ENCODE data around the gene CEP55.

Gene CEP55

DNA sequence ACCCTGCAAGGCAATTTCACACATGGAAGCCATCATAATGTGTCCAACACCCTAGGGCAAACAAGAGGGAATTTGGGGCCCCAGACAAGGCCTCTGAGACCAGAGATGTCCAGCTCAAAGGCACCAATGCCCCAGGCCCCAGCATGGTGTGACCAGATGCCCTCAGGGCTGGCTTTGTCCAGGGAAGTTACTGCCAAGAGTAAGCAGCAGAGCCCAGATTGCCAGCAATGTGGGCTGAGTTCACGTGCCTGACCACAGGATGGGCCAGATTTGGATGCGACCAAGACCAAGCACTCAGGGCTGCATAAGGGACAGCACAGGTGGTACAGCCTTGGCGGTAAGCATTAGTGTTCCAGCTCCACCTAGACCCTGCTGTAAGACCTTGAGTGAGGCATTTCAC, 27.0 kb upstream of the CEP55 start:
- no peak for DNase-seq (ENCODE audit: low spot score)

DNA sequence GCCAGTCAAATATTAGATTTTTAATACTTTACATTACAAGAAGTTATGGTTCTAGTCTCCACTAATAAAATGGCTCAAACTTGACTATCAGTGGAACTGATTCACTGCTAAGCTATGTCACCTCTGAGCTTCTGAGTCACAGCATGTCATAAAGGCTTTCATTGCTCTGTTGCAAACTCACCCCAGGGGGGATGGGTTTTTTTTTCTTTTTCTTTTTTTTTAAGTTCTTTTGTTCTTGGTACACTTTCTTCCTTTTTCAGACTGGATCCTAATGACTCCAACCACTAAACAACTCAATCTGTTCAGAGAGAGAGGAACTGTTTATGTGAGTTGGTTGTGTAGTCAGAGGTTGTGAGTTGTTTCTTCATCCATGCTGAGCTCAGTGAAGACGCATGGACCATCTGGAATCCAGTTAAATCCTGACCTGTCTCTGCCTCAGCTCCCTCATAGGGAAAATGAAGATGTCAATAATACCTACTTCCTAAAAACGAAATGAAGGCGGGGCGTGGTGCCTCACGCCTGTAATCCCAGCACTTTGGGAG, 25.2 kb upstream of the CEP55 start:
- DNase-seq (ENCODE audit: low spot score), result peak; percentile 96

DNA sequence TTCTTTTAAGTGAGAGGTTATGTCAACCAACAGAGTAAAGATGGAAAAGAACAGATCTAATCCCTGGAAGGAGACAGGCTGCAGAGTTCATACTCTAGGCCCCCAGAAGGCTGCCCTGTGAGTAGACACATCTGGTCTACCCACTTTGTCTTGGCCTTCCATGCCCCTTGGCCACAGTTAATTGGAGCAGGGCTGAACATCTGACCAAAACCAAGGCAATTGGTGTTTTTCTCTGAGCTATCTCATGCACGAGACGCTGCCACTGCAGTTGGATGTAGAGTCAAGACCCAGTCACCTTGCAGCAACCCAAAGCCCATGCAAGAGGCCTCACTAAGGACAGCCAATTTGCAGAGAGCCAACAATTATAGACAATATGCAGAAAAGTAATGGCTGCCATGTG, 23.3 kb upstream of the CEP55 start:
- no peak for DNase-seq (ENCODE audit: low spot score)

DNA sequence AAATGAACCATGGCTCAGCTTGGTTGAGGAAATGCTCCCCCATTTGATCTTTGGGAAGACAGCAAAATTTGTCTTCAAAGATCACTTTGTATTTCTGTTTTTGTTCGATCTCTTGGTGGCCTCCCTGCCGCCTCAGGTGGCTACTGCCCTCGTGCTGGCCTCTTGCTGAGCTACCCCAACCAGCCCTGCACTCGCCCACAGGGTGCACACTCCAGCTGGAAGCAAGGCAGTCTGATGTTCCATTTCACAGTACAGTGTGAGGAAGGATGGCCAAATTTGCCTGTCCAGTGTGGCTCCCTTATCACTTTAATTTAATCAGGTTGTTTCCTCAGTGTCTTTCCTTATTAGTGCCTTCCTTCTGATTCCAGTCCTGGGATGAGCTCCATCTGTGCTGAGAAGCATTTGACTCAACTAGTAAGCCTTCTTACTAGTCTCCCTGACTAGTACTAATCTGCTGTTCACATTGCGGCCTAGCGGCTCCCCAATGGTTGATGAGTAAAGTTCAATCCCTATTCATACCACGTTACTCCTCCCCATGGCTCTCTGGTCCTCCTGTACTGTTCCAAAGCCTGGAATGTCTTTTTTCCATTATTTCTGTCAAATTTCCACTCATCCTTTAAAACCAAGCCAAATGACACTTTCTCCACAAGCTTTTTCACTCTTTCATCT, 22.5 kb upstream of the CEP55 start:
- DNase-seq (ENCODE audit: low spot score), result no peak

DNA sequence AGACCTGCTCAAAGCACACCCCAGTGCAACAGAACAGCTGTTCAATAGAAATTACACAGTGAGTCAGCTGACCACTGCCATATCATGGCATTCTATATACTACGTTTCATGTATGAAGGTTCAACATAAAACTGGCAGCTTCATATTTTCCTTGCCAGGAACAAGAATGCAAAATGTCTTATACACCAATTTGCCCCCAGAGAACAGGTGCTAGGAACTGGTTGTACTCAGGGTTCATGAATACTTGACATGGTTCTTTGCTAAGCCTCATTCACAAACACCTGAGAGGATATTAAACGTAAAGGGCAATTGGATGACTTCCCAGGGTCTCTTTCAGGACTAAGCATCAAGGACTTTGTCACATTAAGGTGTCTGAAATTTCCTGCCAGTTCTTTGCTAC, 21.2 kb upstream of the CEP55 start:
- no peak for DNase-seq (ENCODE audit: low spot score)

DNA sequence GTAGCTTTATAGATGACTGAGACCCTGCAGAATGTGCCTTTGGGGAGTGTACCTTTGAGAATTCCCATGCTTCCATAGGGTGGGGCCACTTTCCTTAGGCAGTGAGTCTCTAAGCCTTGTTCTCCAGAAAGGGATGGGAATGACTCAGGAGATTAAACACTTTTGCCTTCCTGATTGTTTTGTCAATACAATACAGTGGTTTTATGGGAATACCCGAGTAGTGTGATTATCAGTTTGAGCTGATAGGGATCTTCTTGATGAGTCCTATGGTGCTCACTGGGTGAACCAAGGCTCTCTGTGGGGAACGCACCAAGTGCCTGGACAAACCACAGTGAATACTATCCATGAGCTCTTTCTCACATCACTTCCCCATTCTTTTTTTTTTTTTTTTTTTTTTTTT, 20.5 kb upstream of the CEP55 start:
- peak; percentile 91 for DNase-seq (ENCODE audit: low spot score)

DNA sequence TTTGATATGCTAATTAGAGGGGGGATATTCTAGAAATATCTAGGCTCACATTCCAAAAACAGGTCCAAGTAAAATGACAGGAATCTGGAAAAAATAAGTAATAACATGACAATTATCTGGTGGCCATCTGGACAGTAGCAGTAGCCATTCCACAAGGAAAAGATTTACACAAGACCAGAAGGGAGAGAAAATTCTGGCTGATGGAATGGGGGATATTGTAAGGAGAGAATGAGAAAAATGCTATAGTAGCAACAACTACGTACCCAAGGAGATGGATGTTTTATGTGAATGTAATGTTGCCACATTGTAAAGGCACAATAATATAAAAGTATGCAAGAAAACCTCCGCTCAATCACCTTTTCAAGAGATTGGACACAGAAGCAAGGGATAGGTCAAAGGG, 19.7 kb upstream of the CEP55 start:
- DNase-seq (ENCODE audit: low spot score), result no peak

DNA sequence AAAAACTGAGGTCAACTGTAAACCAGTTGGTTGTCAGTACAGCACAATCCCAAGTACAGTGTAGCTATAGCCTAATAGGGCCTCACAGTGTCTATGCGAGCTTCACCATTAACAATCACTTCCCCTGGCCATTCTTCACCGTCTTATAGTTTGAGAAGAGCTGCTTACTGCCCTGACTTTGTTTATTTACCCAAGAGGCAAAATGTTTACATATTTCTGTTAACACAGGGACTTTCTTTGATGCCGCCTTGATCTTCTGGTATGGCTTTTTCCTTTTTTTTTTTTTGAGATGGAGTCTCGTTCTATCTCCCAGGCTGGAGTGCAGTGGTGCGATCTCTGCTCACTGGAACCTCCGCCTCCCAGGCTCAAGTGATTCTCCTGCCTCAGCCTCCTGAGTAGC, 17.5 kb upstream of the CEP55 start:
- DNase-seq (ENCODE audit: low spot score), result no peak

DNA sequence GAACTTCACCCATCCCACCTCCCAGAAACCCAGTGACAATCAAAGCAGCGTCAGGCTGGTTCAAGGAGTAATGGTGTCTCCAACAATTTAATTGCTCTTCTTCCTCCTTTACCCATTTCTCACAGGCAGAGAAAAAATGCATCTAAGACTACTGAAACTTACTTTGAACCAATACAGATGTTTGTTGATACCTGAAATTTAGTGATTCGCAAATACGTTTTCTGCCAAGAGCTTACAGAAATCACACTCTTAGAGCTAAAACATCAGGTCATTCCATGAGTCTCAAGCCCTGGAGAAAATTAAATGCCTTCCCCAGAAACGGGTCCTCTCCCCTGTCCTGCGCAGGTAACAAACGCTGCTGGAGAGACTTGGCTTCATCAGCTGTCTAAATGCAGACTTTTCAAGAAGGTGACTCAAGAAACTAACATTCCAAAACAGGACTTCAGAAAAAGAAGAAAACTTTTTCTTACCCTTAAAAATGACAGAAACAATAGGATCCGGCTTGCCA, 14.7 kb upstream of the CEP55 start:
- no peak for DNase-seq (ENCODE audit: low spot score)

DNA sequence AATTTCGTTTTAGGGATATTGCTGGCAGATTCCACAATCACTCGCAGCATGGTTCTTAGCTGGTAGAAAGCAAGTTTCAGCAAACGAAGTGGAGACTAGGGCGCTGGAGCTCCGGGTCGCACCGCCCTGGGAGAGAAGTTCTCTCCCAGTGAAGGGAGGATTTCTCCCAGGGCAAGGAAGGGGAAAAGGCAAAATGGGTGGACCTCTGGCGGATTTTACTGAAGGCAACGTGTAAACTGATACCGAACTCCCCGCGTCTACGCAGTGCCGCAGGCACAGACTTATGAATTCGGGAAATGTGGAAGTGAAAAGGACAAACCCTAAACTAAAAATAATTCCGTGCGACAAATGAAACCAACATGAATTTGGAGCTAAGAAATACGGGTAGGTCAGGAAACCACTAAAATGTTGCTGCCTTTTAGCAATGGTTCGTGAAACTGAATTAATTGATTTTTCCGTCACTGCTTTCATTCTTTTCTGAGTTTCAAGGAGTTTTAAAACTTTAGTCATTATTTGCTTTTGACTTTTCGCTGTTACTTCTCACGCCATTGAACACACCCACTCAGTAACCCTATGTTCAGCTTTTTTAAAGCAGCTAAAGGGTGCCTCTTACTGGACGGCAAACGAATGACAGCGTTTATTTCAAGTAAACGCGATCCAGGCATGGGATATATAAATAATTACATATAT, 14.1 kb upstream of the CEP55 start, which contains the start of gene MYOF:
TSS of gene MYOF (minus strand) at position 190 of the 690 bp plus-strand sequence. CDS start at position 50, 140 bp downstream.
- peak; percentile 90 for DNase-seq (ENCODE audit: low spot score)

DNA sequence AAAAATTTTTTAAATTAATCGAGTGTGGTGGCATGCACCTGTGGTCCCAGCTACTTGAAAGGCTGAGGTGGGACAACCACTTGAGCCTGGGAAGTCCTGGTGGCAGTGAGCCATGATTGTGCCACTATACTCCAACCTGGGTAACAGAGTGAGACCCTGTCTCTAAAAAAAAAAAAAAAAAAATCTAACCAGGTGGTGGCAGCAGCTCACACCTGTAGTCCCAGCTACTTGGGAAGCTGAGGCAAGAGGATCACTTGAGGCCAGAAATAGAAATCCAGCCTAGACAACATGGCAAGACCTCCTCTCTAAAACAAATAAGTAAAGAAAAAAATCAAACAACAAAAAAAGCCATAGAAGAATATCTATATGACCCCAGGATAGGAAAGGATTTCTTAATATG, 10.7 kb upstream of the CEP55 start:
- no peak for DNase-seq (ENCODE audit: low spot score)

DNA sequence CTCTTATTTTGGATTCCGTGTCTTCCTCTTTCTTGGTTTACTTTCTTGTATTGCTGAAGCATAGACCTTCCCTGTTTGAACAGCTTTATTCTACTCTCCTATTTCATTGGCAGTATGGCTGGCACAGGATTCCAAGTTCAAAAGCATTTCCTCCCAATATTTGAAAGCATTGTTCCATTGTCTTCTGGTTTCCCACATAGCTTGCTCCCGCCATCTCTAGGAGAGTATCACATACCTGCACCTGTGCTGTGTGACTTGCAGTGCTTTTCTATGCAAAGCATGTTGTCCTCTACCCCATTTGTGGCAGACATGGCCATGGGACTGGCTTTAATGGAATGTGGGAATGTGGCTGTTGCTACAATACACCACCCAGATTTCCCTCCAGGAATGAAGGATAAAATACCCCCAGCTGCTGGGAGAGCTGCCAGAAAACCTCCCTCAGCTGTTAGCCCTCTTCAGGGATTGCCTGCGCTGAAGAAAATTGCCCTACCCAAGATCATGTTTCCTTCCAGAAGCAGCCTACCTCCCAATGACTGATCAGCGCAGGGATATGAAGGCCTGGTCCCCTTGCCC, 7.4 kb upstream of the CEP55 start:
- DNase-seq (ENCODE audit: low spot score), result no peak

DNA sequence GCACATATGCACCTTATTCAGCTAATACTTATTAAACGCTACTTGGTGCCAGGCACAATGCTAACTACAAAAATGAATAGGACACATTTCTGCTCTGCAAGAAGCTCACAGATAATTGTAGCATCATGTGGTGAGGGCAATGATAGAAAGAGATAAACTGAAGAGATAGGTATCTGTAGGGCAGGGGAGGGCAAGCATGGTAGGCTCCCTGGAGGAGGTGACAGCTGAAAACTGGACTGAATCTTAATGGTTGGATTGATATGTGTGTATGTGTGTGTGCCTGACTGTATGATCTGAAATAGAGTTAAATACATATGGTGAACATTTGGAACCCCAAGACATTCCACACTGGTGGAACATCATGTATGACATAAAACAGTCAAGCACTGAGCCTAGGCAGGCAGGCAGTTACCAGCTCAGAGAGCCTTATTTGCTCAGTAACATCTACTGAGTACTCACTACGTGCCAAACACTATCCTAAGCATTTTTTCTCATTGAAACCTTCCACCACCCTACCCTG, 4.8 kb upstream of the CEP55 start:
- DNase-seq (ENCODE audit: low spot score), result no peak

DNA sequence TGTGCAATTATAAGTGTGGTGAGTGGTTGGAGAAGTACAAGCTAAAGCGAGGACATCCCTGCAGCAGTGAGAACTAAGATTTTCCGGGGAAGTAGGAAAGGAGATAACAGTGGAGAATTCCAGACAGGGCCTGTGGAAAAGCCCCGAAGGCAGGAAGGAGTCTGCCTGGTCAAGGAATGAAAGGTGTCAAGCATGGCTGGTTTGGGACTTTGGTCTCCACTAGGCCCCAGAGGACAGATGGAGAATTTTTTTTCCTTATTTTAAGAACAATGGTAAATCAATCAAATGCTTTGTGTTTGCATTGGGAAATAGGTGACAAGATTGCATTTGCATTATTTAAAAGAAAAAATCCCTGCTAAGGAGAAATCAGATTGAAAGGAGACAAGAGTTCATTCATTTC, 3.2 kb upstream of the CEP55 start:
- DNase-seq (ENCODE audit: low spot score), result peak; percentile 59

DNA sequence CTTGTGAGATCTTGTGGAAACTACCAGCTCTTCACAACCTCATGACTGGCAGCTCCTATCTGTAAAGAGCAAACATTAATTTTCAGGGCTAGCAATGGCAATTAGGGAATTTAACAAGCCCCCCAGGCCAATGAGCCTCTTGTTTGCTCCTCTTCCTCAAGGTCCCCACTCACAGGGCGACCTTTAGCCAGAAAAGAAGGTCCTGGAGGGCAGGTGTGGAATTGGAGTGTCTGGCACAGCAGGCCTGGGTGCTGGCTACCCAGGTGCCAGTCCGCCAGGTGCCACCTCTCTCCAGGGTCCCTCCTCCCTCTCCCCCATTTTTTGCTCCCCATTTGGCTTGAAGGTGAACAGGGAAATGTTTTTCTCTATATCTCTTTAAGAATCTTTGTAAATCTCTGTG, 1.9 kb upstream of the CEP55 start:
- no peak for DNase-seq (ENCODE audit: low spot score)

DNA sequence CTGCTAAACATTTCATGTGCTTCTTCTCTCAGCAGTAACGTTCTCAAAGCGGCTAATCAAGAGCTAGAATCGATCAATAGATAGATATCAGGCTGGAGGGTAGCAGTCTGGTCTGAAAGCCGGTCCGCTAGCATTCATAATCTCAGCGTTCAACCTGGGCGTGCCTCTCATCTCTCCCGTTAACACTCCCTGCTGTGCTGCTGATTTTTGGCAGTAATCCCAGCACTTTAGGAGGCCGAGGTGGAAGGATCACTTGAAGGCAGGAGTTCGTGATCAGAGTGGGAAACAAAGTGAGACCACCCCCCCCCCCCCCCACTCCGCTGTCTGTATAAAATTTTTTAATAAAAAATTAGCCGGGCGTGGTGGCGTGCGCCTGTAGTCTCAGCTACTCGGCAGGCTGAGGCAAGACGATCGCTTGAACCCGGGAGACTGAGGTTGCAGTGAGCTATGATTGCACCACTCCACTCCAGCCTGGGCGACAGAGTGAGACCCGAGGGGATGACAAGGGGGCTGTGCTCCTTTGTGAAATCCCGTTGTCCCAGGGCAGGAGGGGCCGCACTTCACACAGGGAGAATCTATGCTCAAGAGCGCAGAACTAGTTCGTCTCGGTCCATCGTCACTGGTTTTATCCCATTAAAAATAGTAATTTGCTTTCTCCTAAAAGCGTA, 624 bp upstream of the CEP55 start:
- peak; percentile 29 for DNase-seq (ENCODE audit: low spot score)

DNA sequence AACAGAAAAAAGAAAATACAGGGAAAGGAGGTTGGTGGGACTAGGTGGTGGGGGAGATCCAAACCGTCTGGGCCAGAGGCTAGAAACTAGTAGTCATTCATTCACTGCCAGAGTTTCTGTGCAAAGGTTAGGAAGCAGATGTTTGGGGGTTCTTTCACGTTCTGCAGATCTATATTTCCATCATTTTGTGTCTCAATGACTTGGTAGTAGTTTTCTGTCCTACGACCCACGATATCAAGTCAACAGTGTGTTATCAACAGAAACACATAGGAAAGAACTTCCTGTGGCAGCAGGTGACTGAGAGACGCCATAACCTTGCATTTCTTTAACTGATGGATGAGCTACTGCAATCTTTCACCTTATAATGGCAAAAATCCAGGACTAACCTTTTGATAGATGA, 1.8 kb downstream of the CEP55 start:
- no peak for DNase-seq (ENCODE audit: low spot score)

DNA sequence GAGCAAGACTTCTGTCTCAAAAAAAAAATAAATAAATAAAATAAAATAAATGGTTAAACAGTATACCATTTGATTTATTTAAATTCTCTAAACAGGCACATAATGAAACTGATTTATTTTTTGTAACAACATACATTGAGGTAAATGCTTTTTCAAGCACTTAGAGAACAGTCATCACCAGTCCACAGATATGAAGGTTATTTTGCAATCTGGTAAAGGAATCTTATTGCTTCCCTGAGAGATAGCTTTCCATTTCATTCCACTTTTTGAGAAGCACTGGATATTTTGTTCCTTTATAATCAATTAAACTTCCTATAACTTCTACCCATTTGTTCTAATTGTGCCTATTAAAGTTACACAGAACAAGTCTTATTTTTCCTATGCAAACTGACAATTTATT, 5.2 kb downstream of the CEP55 start:
- no peak for DNase-seq (ENCODE audit: low spot score)

DNA sequence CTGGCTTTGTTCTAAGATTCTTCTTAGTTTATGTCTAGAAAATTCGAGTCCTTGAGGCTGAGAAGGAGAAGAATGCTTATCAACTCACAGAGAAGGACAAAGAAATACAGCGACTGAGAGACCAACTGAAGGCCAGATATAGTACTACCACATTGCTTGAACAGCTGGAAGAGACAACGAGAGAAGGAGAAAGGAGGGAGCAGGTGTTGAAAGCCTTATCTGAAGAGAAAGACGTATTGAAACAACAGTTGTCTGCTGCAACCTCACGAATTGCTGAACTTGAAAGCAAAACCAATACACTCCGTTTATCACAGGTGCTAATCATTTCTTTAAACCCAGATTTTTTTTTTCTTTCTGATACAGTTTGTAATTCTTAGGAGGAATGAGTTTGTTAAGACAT, 6.7 kb downstream of the CEP55 start:
- no peak for DNase-seq (ENCODE audit: low spot score)

DNA sequence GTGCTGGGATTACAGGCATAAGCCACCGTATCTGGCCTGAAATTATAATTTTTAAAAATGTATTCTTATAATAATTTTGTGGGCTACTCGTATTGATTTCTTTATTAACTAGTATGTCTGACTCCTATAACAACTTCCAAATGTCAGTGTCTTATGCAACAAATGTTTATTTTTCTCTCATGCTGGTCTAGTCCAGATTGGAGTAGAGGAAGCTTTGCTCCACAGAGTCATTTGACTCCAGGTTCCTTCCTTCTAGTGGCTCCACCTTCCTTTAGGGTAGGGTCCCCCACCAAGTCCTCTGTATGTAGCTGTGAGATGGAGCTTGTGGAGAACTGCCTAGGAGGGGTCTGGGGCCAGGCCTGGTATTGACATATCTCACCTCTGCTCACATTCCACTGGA, 8.7 kb downstream of the CEP55 start:
- DNase-seq (ENCODE audit: low spot score), result no peak

DNA sequence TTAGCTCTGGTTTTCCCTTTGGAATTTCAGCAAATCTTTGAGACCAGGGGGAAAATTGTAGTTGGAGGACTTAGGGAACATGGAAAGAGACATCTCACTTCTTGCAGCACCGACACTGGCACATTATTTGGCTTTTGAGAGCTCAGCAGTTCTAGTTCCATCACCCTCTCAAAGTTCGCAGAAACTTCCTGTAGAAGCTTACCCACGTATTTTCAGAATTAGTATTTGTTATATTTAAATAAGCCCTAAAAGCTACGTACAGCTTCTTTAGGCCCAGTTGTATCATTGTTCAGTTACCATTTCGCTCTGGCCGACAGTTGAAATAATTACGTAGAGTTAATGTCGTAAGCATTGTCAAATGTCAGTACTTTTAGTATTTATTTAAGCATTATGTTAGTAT, 13.4 kb downstream of the CEP55 start:
- DNase-seq (ENCODE audit: low spot score), result no peak

DNA sequence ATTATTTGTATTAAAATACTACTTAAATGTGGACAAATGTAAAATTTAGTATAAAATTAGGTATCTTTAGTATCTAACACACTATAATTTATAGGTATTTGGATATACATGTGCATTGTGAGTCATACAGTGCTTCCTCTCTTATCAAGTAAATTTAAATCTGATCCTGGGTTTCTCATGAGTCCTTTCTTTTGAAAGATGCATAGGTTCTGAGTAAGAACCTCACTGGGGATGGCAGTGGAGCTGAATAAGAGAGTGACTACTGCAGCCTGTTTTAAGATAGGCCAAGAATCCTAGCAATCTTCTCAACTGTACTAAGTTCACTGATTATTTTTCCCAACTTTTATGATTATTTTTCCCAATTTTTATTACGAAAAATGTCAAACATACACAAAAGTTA, 16.2 kb downstream of the CEP55 start:
- DNase-seq (ENCODE audit: low spot score), result no peak
